GM21360 (cell line): ENCODE results near the gene SPHK1.
"Not testable (repeated sequence)": the region's sequence is repeated elsewhere in the genome, so short reads cannot be mapped to it uniquely, and the experiment has no call there.

Experiments
- ATAC-seq: cut with Tn5 transposase; IDR thresholded peaks from one replicate; pipeline ENCODE4 v1.9.1; 2021; ENCODE audit warnings: mild to moderate bottlenecking, moderate library complexity; ENCODE audit not compliant: unreplicated experiment

Gene SPHK1, protein sequence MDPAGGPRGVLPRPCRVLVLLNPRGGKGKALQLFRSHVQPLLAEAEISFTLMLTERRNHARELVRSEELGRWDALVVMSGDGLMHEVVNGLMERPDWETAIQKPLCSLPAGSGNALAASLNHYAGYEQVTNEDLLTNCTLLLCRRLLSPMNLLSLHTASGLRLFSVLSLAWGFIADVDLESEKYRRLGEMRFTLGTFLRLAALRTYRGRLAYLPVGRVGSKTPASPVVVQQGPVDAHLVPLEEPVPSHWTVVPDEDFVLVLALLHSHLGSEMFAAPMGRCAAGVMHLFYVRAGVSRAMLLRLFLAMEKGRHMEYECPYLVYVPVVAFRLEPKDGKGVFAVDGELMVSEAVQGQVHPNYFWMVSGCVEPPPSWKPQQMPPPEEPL

DNA sequence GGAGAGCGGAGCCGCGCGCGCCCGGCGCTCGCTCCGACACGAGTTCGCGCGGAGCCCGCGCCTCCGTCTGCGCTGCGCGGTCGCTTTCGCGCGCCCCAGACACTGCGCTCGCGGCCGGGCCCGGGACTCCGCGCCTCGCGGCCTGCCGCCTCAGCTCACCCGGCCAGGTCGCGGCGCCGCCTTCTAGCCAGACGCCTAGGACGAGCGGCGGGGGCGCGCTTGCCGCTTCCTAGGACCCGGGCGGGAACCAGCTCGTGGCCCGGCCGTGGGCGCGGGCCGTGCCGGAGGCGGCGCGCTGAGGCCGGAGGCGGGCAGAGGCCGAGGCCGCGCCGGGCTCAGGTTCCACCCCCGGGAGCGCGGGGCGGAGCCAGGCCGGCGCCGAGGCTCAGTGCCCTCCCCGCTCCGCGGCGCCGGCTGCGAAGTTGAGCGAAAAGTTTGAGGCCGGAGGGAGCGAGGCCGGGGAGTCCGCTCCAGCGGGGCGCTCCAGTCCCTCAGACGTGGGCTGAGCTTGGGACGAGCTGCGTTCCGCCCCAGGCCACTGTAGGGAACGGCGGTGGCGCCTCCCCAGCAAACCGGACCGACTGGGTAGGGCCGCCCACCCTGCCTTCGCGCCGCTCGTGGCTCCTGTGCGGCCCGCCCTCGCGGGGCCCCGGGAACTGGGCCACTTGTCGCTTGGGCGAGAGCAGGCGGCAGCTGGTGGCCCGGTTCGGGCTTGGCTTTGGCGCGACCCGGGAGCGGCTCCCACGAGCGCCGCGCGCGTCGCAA lies at the start of gene SPHK1:
SPHK1 (plus strand) TSS at position 388 of the 765 bp plus-strand sequence. CDS start 1,036 bp downstream, outside the sequence.
- ATAC-seq, result no peak

DNA sequence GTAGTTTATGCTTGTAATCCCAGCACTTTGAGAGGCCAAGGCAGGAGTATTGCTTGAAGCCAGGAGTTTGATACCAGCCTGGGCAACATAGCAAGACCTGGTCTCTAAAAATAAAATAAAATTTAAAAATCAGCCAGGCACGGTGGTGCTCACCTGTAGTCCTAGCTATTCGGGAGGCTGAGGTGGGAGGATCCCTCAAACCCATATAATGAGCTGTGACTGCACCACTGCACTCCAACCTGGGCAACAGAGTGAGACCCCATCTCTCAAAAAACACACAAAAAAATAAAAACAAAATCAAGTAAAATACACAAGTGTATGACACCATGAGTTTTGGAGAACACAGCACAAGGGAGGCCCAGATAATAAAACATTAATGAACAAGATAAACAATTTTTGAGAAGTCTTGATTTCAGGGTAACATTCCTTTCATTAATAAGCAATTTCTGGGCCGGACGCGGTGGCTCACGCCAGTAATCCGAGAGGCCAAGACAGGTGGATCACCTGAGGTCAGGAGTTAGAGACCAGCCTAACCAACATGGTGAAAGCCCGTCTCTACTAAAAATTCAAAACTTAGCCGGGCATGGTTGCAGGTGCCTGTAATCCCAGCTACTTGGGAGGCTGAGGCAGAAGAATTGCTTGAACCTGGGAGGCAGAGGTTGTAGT lies 48.6 kb upstream of the SPHK1 start:
- no peak for ATAC-seq

DNA sequence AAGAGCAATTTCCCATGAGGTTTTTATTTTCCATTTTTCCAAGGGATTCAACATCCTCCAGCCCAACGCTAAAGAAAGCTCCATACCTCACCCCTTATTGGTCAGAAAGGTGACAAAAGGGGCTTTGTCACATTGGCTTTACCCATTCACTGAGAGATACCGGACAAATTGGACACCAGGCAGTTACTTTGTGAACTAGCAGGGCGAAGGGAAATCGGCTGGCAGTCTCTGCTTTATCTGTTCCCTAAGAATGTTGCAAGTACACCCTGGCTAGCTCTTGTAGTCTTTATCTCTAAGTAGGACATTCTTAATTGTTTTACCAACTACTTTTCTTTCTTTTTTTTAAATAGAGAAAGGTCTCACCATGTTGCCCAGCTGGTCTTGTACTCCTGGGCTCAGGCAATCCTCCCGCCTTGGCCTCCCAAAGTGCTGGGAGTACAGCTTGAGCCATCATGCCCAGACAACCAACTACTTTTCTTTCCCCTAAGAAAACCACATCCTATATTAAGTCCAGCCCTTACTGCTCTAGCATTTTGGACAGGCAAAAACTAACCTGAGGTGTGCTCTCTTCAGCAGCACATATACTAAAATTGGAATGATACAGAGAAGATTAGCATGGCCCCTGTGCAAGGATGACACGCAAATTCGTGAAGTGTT lies 47.5 kb upstream of the SPHK1 start:
- no peak for ATAC-seq

DNA sequence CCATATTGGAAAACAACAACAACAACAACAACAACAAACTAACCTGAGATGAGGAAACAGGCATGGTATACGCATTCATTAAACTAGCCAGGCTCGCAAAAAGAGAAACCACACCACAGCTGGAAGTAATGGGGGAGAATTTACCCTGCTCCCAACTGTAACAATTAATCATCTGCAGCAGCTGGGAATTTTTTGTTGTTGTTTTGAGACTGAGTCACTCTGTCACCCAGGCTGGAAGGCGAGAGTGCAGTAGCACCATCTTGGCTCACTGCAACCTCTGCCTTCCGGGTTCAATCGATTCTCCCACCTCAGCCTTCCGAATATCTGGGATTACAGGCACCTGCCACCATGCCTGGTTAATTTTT lies 47.0 kb upstream of the SPHK1 start:
- no peak for ATAC-seq

DNA sequence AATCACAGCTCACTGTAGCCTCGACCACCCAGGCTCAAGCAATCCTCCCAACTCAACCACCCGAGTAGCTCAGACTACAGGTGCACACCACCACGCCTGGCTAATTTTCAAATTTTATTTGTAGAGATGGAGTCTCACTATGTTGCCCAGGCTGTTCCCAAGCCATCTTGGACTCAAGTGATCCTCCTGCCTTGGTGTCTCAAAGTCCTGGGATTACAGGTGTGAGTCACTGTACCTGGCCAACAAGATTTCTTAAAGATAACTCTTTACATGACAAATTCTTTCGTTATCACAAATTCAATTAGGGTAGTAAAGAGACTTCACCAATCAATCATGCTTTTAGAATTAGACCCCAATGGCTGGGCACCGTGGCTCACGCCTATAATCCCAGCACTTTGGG lies 43.1 kb upstream of the SPHK1 start:
- ATAC-seq, result no peak

DNA sequence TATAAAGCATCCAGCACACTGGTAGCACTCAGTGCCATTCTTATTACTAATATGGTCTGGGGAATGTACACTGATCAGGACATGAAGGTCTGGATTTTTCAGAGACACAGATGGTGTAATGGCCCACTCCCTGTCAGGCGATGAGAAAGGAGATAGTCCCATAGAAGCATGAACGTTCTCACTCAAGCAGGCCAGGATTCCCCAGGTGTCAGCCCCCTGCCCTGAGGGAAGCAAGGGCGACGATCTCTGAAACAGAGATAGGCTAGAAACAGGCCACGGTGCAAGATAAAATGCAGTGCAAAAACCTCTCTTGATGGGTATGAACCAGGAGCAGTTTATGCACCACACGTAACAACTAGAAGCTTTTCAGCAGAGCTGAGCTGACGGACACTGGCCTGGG lies 41.3 kb upstream of the SPHK1 start:
- no peak for ATAC-seq

DNA sequence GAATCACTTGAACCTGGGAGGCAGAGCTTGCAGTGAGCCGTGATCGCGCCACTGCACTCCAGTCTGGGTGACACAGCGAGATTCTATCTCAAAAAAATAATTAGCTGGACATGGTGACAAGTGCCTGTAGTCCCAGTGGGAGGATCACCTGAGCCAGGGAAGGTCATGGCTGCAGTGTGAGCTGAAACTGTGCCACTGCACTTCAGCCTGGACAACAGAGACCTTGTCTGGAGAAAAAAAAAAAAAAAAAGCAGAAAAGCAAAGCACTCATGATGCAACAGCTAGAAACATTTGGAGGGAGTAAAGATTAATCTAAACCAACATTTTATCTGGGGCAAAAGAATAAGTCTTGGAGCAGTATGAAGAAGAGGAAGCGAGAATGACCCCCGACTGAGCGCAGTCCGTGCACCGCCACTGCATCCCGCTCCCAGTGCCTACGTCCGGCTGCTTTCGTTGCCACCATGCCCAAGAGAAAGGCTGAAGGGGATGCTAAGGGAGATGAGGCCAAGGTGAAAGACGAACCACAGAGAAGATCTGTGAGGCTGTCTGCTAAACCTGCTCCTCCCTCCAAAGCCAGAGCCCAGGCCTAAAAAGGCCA lies 38.9 kb upstream of the SPHK1 start:
- no peak for ATAC-seq

DNA sequence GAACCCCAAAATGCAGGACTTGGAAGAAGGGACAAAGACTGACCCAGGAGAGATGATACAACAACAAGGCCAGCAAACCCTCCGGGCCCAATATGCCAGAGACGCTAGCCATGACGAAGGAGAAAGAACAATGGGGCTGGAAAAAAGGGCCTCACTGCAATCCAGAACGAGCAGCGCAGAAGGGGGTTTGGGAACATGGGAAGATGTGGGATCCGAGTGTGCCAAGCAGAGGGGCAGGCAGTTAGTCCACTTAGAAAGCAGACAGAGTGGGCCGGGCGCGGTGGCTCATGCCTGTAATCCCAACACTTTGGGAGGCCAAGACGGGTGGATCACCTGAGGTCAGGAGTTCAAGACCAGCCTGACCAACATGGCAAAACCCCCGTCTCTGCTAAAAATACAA lies 37.5 kb upstream of the SPHK1 start:
- ATAC-seq, result not testable (repeated sequence)

DNA sequence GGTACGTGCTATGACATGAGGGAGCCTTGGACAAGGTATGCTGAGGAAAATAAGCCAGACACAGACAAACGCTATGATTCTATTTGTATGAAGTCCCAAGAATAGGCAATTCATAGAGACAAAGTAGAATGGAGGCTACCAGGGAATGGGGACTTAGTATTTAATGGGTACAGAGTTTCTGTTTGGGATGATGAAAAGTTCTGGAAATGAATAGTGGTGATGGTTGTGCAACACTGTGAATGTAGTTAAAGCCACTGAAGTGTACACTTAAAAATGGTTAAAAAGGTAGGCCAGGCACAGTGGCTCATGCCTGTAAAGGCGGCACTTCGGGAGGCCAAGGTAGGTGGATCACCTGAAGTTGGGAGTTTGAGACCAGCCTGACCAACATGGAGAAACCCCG lies 33.9 kb upstream of the SPHK1 start:
- no peak for ATAC-seq

DNA sequence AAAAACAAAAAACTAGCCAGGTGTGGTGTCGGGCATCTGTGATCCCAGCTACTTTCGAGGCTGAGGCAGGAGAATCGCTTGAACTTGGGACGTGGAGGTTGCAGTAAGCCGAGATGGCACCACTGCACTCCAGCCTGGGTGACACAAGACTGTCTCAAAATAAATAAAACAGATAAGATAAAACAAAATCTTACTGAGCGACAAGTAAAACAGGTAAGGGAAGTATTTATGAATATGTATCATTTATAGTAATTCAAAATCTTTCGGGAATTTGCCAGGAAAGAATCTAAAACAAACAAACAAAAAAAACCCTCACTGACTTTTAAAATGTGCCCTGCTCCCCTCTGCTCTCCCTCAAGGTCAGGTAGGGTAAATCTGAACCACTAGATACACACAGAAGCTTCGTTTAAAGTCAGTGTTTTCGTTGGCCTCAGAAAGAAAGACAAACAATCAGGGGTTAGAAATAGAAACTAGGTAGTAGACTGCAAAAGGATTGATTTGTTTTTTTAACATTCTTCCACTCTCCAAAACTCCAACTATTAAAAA lies 32.8 kb upstream of the SPHK1 start:
- ATAC-seq, result no peak

DNA sequence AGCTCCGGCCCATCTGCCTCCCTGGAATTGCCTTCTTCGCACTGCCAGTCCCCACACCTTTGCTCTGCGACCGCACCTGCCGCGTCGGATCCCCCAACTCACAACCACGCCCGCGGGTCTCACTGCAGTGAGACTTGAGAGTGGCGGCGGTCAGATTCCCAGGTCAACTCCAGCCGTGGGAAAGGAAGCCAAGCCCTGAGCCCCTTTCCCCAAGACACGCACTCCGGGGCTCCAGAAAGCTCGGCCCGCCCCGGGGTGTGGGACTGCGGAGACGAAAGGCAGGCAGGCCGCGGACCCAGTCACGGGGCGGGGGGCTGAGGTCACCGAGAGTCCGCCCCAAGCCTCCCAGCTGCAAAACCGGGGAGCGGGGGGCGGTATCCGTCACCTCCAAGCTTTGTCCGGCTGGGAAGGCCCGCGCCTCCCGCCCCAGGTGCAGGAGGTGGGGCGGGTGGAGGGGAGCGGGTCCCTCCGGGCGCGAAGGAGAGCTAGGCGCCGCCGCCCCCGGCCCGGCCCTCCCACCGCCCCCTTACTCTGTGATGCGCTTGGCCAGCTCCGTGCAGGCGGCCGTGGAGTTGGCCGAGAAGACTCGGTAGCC lies 31.3 kb upstream of the SPHK1 start:
- ATAC-seq, result peak; percentile 16

DNA sequence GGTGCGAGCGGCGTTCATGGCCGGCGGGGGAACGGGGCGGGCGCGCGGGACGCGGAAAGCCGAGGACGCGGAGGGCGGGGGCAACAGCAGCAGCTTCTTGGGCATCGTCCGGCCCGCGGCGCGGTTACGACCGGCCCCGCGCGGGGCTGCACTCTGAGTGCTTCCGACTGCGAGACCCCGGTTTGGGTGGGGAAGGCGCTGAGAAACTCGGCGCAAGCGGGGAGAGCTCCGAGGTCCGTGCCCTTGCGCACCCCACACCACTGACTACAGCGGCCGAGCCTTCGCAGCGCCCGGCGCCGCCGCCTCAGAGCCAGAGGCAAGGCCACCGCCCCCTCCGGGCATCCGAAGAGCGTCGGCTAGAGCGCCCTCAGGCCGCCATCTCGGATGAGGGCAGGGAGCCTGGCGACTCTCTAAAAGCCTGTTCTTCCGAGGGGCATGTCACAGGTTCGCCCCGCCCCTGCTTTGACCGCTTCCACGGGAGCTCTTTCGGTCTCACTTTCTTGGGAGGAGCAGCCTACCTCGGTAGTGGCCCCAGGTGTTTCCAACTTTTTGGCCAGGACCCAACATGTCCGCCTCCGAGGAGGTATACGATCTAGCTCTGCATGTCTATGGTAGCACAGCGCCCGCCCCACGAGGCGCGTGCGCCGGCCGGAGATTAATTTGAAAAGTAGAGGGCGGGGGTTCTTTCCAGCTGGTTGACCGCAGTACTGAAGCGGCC lies 30.7 kb upstream of the SPHK1 start, which contains the start of gene PRPSAP1:
PRPSAP1 (minus strand) TSS at position 318 of the 718 bp plus-strand sequence; CDS start at position 105, 213 bp downstream.
- ATAC-seq, result peak; percentile 82

DNA sequence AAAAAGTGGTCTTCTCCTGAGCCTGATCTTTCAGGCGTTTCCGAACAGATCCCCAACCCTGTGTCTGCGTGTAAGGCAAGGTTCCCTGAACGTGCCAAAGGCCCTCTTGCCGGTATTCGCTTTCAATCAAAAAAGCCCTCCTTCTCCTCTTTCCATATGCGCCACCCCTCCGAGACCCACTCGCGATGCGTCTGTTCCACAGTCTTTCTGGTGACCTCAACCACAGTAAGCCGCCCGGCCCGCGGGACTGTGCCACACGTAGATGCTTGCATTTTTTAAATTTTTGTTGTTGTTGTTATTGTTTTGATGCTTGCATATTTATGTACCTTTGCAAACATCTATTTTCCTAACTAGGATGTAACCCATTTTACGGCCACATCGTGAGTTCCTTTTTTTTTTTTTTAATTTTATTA lies 30.1 kb upstream of the SPHK1 start:
- ATAC-seq, result no peak

DNA sequence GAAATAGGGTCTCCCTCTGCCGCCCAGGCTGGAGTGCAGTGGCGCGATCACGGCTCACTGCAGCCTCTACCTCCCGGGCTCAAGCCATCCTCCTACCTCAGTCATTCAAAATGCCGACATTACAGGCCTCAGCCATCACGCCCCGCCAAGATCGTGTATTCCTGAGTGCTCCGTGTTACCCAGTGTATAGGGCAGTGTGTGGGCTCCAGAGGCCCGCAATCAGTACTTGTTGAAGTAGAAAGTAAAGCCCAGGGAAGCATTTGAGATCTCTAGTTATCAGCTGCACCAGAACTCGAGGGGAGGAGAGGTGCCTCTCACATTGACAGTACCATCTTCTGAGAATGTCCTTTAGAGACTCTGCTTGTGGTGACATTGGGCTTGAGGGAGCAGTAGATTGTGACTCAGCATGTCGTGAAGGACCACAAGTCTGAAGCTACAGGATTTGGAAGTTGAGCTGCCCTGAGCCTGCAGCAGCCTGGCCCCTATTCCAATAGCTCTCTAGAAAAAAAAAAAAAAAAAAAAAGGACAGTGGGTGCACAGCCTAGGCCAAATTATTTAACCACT lies 29.6 kb upstream of the SPHK1 start:
- ATAC-seq, result no peak

DNA sequence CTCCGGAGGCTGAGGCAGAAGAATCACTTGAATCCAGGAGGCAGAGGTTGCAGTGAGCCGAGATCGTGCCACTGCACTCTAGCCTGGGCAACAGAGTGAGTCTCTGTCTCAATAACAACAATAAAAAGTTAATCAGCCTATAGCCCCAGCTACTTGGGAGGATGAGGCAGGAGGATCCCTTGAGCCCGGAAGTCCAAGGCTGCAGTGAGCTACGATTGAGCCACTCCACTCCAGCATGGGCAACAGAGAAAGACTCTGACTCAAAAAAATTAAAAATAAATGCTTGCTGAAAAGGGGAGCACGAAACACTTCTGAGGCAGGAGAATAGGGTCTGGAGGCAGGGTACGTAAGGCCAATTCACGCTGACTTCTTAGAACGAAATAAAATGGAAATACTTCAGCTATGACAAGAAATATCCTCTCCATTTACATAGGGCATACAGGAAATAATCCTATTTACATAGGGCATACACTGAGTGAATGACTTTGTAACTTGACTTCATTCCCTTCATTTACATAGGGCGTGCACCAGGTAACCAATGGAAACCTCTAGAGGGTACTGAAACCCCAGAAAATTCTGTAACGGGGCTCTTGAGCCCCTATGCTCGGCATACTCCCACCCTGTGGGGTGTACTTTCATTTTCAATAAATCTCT lies 27.5 kb upstream of the SPHK1 start:
- no peak for ATAC-seq

DNA sequence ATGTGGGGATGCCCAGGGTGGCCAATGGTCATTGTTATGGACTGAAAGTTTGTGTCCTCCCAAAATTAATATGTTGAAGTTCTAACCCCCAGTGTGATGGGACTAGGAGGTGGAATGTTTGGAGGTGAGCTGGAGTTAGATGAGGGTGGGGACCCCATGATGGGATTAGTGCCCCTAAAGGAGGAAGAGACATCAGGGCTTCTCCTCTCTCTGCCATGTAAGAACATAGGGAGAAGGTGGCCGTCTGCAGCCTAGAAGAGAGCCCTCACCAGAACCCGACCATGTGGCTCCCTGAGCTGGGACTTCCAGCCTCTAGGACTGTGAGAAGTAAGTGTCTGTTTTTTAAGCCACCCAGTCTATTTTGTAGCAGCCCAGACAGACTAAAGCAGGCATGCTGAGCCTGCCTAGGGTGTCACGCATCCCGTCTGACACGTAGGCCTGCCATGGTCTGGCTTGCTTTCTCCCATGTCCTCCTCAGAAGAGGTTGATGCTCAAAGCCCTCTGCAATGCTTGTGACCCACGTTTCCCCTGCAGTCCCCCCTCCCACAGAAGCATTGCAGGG lies 26.7 kb upstream of the SPHK1 start:
- ATAC-seq, result no peak

DNA sequence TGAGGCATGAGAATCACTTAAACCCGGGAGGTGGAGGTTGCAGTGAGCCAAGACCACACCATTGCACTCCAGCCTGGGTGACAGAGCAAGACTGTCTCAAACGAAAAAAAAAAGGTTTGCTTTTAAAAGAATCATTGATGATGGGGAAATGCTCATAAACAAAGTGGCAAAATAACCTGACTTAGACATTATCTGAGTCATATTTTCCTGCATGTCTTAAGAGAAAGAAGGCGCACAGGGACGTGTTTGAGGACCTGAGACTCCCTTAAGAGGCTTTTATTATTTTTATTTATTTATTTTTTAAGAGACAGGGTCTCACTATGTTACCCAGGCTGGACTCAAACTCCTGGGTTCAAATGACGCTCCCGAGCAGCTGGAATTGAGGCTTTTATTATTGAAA lies 25.0 kb upstream of the SPHK1 start:
- ATAC-seq, result no peak

DNA sequence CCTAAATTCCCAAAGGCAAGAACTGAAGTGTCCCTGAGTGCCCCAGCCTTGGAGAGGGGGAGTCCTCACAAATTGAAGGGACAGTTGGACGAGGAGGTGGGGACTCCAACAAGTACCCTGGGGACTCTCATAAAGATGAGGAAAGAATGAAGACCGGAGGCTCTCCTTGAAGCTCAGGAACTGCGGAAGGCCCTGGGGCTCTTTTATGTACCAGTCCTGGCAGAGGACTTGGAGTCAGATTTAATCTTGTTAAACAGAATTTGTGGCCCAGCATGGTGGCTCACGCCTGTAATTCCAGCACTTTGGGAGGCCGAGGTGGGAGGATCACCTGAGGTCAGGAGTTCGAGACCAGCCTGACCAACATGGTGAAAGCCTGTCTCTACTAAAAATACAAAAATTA lies 24.6 kb upstream of the SPHK1 start:
- ATAC-seq, result not testable (repeated sequence)
